Measurements from ENCODE around the gene GUCY1A2.

GUCY1A2 gene

DNA sequence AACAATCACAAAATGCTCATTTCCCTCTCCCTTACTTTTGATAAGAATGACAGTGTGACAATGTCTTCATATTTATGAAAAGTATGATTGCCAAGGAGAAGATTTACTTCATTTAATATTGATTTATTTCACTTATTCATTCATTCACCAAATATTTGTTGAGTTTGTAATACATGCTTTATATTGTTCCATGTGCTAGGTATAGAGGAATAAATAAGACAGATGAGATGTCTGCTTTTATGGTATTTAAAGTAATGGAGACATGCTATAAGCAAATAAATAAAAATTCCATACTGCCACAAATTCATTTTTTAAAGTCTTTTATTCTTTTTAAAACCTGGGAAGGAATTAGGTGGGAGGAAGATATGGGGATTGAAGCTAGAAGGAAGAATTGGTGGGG is 289.4 kb downstream of the GUCY1A2 start:
- DNase-seq (ENCODE audit: low spot score), result no peak

DNA sequence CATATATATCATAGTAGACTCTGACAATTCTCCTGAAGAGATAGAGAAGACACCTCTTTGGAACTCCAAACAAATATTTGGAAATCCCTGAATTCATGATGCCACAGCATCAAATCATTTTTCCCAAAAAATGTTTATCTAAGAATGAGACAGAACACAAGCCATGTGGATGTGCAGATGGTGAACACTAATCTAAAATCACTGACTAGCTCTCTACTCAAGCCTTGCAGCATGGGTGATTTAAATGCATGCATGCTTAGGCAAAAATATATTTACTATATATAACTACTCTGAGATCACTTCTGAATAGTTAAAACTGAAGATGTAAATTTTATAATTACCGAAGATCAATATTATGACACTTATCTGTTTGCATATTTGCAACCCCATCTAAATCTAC is 289.9 kb downstream of the GUCY1A2 start:
- DNase-seq (ENCODE audit: low spot score), result no peak

DNA sequence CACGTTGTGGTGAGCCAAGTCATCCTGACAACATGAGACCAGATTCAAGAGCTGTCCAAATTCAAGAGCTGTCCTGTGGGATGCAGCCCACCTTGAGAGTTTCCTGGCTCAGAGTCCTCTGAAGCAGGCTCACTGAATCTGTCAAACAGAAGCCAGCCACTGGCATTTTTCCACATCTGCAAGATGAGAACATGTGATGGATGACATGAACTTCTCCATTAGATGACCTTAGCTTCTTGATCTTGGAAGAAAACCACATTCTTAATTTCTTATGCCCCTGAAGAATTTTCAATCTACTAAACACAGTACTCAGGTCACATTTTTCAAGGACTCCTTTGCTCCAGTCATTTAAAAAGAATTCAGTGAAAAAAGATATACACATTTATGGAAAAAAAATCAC is 291.0 kb downstream of the GUCY1A2 start:
- DNase-seq (ENCODE audit: low spot score), result no peak

DNA sequence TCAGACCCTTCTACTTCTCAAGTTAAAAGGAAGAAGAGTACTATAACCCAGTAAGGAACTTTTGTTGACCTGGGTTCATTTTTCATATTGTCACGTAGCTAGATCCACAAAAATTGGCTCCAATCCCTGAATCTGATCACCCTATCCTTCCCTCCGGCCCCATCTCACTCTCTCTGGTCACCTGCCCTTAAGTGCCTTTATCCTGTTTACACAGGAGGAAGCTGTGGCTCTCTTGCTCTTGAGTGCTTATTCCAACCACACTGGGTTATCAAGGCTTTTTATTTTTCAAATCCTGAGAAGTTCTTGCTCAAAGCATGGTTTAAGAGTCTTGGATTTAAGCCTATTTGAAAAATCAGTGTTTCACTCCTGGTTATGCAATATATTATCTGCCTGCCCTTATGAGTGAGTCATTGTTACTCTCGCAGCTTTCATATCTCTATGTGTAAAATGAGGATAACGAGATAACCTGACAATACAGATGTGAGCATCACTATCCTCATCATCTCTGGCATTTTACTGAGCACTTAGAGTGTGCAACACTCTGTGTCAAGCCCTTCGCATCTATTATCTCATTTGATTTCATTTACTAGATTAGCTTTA is 293.9 kb downstream of the GUCY1A2 start:
- no peak for DNase-seq (ENCODE audit: low spot score)

DNA sequence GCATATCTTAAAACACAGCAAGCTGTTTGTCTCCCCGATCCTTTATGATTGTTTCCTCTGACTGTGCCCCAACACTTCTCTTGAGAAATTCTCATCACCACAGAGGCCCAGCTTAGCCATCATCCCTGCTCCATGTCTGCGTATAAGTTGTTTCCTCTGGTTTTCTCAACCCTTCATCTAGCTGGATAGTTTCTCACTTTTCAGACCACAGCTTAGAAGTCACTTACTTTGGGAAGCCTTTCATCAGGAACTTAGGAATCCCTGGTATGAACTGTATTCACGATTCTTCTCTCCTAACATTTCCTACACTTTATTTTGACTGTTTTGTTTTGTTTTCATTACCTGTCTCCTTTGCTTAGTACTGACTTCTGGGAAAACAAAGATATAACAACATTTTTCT is 295.2 kb downstream of the GUCY1A2 start:
- DNase-seq (ENCODE audit: low spot score), result no peak

DNA sequence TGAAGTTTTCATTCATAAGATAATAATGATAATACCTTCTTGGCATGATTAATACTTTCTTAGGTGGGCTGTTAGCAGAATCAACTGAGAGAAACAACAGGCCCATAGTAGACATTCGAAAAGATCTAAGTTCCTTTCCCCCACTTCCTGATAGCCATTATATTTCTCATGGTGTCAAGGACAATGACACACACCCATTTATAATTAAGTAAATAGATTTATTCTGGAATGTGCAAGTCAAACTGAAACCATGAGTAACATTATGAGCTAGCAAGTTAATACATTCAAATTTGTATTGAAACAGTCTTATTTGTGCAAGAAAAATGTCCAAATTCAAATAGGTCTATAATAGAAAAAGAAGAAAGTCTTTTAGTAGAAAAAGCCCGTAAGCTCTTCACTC is 301.1 kb downstream of the GUCY1A2 start:
- no peak for DNase-seq (ENCODE audit: low spot score)

DNA sequence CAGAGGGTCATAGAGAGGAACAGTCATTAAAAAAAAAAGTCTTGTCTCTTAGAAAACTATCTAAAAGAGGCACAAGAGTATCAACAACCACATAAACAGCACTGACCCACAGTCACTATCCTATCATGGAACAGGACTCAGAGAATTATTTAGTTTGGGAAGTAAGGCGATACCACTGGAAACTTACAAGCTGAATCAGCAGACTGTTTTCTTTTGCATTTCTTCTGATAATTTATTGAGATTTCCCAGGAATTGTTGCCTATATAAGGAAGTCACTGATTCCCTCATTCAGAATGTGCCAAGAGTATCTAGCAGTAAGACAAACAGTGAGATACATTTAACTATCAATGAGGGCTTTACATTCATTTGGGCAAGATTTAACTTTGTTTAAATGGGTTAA is 304.1 kb downstream of the GUCY1A2 start:
- DNase-seq (ENCODE audit: low spot score), result no peak

DNA sequence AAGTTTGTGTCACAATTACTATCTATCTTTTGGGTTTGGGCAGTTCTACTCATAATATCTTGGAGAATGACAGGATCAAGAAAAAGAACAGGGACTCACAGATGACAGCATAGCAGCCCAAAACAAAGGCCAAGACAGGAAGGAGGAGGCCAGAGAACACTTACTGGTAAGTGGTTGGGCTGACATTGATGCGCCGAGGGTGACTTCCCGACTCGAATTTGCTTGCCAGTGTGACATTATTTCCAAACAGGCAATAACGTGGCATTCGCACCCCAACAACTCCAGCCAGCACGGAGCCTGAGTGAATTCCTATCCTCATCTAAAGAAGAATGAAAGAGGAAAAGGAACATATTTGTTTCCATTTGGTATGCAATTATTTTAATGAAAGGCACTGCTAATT is 309.9 kb downstream of the GUCY1A2 start:
- no peak for DNase-seq (ENCODE audit: low spot score)

DNA sequence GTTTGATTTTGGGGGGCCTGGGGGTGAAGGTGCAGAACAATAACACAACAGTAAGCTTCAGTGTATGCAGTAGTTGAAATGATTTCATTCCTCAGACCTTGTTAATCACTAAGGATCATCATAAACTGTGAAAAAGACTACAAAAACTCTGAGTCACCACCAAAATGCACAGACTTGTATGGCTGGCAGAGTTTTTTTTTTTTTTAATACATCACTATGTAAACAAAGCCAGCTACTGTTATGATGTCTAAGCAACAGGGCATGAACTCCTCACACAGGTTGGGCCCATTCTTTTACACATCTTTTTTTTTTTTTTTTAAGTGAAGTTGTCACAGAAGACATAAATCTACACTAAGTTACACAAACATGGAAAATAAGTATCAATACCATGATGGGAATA is 311.9 kb downstream of the GUCY1A2 start:
- no peak for DNase-seq (ENCODE audit: low spot score)

DNA sequence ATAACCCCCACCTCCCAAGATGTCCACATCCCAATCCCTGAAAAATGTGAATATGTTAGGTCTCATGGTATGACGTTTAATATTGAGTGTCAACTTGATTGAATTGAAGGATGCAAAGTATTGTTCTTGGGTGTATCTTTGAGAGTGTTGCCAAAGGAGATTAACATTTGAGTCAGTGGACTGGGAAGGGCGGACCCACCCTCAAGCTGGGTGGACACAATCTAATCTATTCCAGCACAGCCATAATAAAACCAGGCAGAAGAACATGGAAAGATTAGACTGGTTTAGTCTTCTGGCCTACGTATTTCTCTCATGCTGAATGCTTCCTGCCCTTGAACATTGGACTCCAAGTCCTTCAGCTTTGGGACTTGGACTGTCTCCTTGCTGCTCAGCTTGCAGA is 315.5 kb downstream of the GUCY1A2 start:
- DNase-seq (ENCODE audit: low spot score), result no peak

DNA sequence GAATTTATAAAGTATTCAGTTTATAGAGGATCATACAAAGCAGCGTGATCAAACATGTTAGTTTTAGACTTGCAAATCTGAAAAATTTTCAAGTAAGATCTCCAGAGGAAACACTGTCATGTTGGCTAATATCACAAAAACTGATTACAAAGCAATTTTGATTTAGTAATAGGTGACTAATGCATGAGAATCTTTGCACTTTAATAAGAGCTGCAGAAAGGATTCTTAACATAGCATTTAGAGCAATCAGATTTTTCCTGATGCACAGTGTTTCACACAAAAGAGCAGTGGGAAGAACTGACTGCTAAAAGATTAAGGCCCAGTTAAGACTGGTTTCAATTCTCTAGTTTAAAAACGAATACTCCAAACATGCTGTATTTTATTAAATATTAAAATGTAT is 321.2 kb downstream of the GUCY1A2 start:
- DNase-seq (ENCODE audit: low spot score), result no peak

DNA sequence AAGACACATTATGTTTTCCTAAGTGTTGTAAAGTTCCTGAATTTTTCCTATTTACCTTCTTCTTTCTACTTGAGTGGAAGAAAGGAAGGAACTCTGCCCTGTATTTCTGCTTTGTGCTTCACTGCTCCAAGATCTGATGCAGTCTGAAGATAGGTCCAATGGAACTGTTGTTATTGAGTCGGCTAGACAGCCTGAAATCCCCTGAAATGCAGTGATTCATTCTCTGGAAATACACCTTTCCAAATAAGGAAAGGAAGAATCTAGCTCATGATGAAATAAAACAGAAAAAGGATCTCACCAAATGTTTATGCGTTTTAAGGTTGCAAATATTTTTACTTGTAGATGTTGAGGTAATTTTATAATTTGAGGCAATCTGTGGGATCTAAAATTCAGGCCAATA is 322.8 kb downstream of the GUCY1A2 start:
- DNase-seq (ENCODE audit: low spot score), result no peak

DNA sequence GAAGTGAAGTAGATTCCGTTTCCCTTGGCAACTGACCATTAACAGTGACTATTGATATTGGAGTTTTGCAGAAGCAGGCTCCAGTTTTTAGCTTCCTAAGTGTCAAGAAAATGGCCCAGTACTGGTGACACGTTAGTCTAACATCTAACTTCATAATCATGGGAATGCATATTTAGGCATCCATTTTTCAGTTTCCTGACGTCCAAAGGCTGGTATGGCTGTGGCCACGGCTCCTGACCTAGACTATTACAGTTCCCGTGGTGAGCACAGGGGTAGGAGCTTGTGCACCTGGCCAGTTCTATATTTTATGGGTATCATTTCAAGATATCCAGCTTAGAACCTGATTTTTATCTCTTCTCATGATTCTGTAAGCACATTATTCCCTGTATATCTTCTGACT is 323.8 kb downstream of the GUCY1A2 start:
- DNase-seq (ENCODE audit: low spot score), result no peak

DNA sequence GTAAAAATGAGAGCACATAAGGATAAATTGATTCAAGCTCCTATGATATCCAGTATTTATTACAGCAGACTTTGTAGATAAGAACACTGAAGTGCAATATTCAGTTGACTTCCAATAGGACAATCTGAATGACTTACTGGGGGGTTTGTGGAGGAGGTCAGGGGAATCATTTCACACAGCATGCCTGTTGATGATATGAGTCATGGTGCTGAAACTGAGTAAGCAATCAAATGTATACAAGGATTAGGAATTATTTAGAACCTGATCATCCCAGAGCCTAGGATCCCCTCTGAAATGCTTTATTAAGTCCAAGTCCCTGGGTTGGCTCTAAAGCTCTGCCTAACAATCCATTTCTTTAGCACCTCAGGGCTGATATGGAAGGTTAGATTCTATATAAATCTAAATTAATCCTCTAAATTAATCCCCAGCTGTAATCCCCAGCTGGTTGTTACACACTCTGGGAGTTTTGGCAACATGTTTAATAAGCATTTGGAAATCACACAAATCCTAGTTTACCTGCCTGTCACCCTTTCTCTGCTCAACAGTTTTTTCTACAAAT is 326.4 kb downstream of the GUCY1A2 start:
- no peak for DNase-seq (ENCODE audit: low spot score)

DNA sequence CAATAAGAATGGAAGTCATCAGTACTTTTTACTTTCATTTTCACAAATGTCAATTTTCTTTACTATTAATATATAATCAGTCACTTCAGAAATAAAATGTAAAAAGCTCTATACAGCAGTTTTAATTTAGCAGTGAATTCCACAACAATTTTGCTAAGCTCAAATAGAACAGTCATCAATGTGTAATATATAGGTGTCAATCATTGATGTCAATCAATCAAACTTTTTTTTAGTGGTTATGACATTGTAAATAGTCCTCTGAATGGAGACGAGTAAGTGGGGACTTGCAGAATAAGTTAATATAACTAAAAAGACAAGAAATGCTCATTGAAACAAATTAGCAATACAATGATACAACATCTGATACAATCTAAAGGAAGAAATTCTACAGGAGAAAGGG is 327.4 kb downstream of the GUCY1A2 start:
- no peak for DNase-seq (ENCODE audit: low spot score)

DNA sequence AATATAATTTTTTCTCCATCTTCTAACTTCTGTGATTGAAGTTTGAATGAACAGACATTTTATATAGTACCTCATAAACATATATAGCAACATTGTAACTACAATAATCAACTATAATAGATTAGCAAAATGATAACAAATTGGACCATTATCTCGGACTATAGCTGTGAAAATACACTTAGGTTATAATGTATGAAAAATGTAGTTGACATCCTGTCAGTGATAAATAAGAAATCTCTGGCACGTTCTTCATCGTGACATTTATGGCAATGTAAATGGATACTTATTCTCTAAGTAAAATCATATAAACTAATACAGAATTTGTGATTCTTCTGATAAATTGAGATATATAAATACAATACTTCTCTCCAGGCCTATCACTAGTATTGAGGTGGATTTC is 333.3 kb downstream of the GUCY1A2 start:
- DNase-seq (ENCODE audit: low spot score), result no peak

DNA sequence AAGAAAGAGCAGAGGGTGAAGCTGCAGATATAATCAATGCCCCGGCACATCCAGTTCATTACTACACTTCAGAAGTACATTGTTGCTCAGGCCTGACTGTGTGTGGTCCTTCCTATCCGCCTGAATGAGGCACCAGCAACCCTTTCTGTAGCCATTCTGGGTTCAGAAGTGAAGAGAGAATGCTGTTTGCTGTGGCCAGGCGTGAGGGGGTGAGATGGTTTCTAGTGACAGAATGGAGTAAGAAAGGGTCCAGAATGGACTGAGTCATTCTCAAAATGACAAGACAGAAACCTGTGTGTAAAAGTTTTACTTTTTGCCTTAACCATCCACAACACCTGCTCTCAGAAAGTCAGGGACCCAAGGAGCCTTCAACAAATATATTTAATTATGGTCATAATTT is 334.8 kb downstream of the GUCY1A2 start:
- DNase-seq (ENCODE audit: low spot score), result no peak

DNA sequence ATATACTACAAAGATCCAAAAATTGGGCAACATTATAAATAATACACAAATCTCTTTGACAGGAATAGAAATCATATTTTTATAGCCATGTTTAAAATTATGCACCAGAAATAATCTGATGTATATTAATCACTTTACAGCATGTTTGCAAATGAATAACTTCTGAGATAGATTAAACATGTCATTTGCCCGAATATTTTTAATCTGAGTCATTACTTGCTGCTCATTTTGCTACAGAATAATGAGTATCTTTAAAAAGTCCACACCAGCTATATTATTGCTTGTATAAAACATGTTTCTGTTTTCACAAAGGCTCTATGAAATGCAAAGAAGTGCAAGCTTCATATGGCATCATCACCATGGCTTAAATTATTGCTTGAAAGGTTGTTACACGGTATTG is 336.8 kb downstream of the GUCY1A2 start:
- no peak for DNase-seq (ENCODE audit: low spot score)

DNA sequence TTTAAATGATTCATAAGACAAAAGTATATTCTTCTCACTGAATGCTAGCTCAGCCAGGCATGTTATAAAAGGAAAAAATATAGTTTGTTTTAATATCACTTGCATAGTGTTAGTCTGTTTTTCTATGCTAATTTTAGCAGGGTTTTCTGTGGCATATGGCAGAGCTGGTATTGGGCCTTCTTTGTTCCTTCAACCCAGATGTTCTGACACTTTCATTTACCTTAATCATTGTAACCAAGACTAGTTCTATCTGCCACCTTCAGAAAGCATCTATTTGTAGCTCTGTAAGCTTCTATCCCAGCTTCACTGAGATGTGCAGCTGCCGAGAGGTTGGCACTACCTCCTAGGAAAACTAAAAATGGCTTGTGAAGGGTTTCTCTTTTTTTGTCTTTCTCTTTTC is 338.7 kb downstream of the GUCY1A2 start:
- DNase-seq (ENCODE audit: low spot score), result no peak

DNA sequence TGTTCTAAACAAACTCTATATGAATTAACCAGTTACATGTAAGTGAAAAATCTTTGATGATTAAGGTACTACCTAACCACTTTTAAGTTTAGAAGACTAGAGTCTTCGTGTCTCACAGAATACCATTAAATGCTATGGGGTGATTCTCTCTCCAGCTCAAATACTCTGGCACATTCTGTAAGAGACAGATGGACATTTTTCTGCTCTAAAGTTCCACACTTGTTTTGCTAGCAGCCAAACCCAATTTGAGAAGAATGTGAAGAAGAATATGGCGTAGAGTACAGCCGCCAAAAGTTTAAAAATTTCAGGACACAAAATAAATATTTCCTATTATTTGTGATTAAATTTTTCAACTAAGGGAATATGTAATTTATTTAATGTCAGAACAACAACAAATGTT is 339.1 kb downstream of the GUCY1A2 start:
- no peak for DNase-seq (ENCODE audit: low spot score)

DNA sequence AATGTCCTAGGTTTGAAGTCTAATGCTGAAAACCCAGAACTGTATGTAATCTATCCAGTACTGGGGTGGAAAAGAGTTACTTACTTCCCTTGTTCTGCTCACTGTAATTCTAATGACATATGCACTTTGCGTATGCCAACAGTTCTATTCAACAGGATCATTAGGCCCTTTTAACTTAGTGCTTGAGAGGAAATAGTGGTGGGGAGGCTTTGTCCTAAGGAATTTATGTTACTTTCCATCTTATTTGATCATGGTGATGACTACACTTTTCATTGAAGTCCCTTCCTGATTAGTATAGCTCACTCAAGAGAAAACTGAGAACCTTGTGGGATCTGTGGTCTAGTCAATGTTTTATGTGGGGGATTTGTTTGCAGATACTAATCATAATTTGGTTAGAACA is 348.2 kb downstream of the GUCY1A2 start:
- DNase-seq (ENCODE audit: low spot score), result no peak

DNA sequence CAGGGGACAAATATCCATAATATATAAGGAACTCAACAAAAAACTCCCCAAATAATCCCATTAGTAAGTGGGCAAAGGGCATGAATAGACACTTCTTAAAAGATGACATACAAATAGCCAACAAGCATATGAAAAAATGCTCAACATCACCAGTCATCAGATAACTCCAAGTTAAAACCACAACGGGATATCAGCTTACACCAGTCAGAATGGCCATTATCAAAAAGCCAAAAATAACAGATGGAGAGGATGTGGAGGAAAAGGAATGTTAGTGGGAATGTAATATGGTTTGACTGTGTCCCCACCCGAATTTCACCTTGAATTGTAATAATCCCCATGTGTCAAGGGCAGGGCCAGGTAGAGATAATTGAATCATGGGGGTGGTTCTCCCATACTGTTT is 350.1 kb downstream of the GUCY1A2 start:
- no peak for DNase-seq (ENCODE audit: low spot score)

DNA sequence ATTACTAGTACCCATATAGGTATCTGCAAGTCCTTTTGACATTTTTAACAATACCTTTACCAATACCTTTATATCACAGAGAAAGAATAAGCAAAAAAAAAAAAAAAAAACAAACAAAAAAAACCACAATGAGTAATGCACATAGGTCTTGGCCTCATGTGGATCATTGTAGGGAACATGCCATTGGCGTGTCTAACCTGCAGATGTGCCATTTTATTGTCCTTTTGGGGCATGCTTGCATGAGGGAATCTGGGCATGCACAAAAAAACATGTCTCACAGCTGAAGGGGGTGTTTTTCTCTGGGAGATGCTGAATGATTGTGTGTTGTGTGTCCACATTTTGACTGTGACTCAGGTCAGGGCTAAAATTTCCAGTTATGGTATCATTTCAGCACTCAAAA is 361.6 kb downstream of the GUCY1A2 start:
- no peak for DNase-seq (ENCODE audit: low spot score)

DNA sequence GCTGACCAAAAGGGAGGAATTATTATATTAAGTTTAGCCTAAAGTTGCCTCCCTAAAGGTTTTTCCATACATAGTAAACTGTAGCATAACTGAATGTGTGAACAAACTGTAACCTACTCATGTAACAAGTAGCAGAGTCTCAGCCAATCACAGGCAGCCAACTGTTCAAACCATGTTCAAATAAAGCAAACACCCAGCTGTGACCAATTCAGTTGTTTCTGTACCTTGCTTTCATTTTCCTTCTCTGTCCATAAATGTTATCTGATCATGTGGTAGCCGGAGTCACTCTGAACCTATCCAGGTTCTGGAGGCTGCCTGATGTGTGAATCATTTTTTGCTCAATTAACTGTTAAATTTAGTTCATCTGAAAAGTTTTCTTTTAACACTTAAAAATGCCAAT is 373.5 kb downstream of the GUCY1A2 start:
- no peak for DNase-seq (ENCODE audit: low spot score)

DNA sequence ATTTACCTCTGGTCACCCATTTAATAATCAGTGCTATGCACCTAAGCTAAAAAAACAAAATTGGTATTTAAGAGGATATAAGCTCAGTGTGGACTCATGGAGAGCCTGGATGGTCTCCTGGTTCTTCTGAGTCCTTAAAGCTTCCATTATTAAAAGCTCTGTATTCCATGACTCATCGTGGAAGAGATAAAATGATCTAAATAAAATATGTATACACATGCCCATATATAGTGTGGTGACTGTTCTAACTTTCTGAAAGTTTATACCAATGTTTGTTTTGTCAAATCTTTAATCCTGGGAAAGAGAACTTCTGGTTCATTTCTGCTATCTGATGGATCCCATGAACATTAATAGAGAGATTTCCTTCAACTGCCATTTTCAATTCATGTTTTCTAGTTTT is 375.9 kb downstream of the GUCY1A2 start:
- DNase-seq (ENCODE audit: low spot score), result no peak

All from left forelimb (tissue), 1 donor.